HepG2 (cell line): ENCODE measurements around the gene POLG2. TPM values are rescaled to one million over a fixed set of nuclear protein-coding genes. Genes with fewer than 3 reads are reported as not detected.

ENCODE experiments used
- AHR ChIP-seq: IDR thresholded peaks from 2 replicates; pipeline ENCODE4 v1.6.1; 2018; ENCODE audit warnings: missing genetic modification reagents, missing compliant biosample characterization
- CBX5 ChIP-seq: sonication (generic); formaldehyde crosslinking; IDR thresholded peaks from 2 replicates; pipeline ENCODE4 v1.4.0; 2020; ENCODE audit warnings: missing genetic modification reagents, borderline replicate concordance
- CHCHD3 ChIP-seq: sonication (generic); formaldehyde crosslinking; IDR thresholded peaks from 2 replicates; pipeline ENCODE4 v1.8.0; 2022; ENCODE audit warnings: mild to moderate bottlenecking, missing genetic modification reagents, moderate library complexity
- ERF ChIP-seq: IDR thresholded peaks from 2 replicates; pipeline ENCODE4 v1.6.1; 2018; ENCODE audit warnings: missing biosample characterization, missing genetic modification reagents
- GPBP1L1 ChIP-seq: sonication (generic); formaldehyde crosslinking; IDR thresholded peaks from 2 replicates; pipeline ENCODE4 v1.5.0; 2020; ENCODE audit warnings: mild to moderate bottlenecking, missing genetic modification reagents
- SOX13 ChIP-seq, 3 experiments: fragments of 450-650 bp in 1 of 3; sonication (generic) in 1 of 3; formaldehyde crosslinking in 1 of 3; IDR thresholded peaks in 2 of 3; conservative IDR thresholded peaks in 1 of 3; 2 replicates each; pipeline versions ENCODE4 v1.5.0 to v1.6.1; 2016 to 2020; ENCODE audit warnings: antibody characterized with exemption in 1 of 3, mild to moderate bottlenecking in 1 of 3, missing compliant biosample characterization in 1 of 3, missing genetic modification reagents in 1 of 3, moderate library complexity in 1 of 3
- TEAD2 ChIP-seq: sonication (generic); formaldehyde crosslinking; IDR thresholded peaks from 2 replicates; pipeline ENCODE4 v1.9.0; 2021; ENCODE audit warnings: missing genetic modification reagents
- THAP11 ChIP-seq: IDR thresholded peaks from 2 replicates; pipeline ENCODE4 v1.6.1; 2016; ENCODE audit warnings: missing biosample characterization, missing genetic modification reagents
- ZFP82 ChIP-seq: sonication (generic); formaldehyde crosslinking; IDR thresholded peaks from 2 replicates; pipeline ENCODE4 v1.5.1; 2020; ENCODE audit warnings: mild to moderate bottlenecking, missing genetic modification reagents, borderline replicate concordance
- ZNF546 ChIP-seq: sonication (generic); formaldehyde crosslinking; conservative IDR thresholded peaks from 2 replicates; pipeline ENCODE4 v1.8.1; 2023; ENCODE audit warnings: mild to moderate bottlenecking, missing genetic modification reagents
- ZNF569 ChIP-seq: sonication (generic); formaldehyde crosslinking; IDR thresholded peaks from 2 replicates; pipeline ENCODE4 v1.5.0; 2020; ENCODE audit warnings: mild to moderate bottlenecking, missing genetic modification reagents, moderate library complexity, borderline replicate concordance
- ZNF788 ChIP-seq: sonication (generic); formaldehyde crosslinking; IDR thresholded peaks from 2 replicates; pipeline ENCODE4 v1.5.0; 2020; ENCODE audit warnings: mild to moderate bottlenecking, missing genetic modification reagents, borderline replicate concordance
- polyA plus RNA-seq, 8 experiments: library from polyadenylated mRNA; depleted of rRNA in 3 of 8; stranded (reverse) in 7 of 8; unstranded in 1 of 8; fragments of >200 nt; fragmentation: Illumina TruSeq in 4 of 8; extraction: Trizol in 4 of 8; gene quantifications; 2 replicates each; pipeline versions ENCODE4 v1.2.1 to v1.2.3, GENCODE V29; 2011 to 2016; ENCODE audit warnings: low read depth in 4 of 8, missing spikeins in 1 of 8, mixed read lengths in 1 of 8; ENCODE audit not compliant: insufficient read depth in 1 of 8
- total RNA-seq, 5 experiments: library from RNA; depleted of rRNA; stranded (reverse); fragments of >200 nt; fragmentation: Illumina TruSeq; extraction: Trizol; gene quantifications; 2 replicates each; pipeline ENCODE4 v1.2.3, GENCODE V29; 2016; ENCODE audit warnings: low read depth in 1 of 5
- TF ChIP-seq, protein P1 (sequence below), 2 experiments: fragments of 450-650 bp in 1 of 2; sonication (generic) in 1 of 2; formaldehyde crosslinking in 1 of 2; IDR thresholded peaks; 2 replicates each; pipeline versions ENCODE4 v1.6.1 to v1.8.0; 2016 to 2022; ENCODE audit warnings: antibody characterized with exemption in 1 of 2, mild to moderate bottlenecking in 1 of 2, missing genetic modification reagents in 1 of 2
- TF ChIP-seq, protein P2 (sequence below): sonication (generic); formaldehyde crosslinking; IDR thresholded peaks from 2 replicates; pipeline ENCODE4 v1.8.0; 2022; ENCODE audit warnings: mild to moderate bottlenecking, missing genetic modification reagents

The POLG2 gene
- total and polyA plus RNA-seq, 2 of the 13 experiments (the other 11 are each of a cell fraction or from before 2014, with no cell fraction given), result 21.1 to 25.5 TPM

- TF ChIP-seq, protein P1, sequence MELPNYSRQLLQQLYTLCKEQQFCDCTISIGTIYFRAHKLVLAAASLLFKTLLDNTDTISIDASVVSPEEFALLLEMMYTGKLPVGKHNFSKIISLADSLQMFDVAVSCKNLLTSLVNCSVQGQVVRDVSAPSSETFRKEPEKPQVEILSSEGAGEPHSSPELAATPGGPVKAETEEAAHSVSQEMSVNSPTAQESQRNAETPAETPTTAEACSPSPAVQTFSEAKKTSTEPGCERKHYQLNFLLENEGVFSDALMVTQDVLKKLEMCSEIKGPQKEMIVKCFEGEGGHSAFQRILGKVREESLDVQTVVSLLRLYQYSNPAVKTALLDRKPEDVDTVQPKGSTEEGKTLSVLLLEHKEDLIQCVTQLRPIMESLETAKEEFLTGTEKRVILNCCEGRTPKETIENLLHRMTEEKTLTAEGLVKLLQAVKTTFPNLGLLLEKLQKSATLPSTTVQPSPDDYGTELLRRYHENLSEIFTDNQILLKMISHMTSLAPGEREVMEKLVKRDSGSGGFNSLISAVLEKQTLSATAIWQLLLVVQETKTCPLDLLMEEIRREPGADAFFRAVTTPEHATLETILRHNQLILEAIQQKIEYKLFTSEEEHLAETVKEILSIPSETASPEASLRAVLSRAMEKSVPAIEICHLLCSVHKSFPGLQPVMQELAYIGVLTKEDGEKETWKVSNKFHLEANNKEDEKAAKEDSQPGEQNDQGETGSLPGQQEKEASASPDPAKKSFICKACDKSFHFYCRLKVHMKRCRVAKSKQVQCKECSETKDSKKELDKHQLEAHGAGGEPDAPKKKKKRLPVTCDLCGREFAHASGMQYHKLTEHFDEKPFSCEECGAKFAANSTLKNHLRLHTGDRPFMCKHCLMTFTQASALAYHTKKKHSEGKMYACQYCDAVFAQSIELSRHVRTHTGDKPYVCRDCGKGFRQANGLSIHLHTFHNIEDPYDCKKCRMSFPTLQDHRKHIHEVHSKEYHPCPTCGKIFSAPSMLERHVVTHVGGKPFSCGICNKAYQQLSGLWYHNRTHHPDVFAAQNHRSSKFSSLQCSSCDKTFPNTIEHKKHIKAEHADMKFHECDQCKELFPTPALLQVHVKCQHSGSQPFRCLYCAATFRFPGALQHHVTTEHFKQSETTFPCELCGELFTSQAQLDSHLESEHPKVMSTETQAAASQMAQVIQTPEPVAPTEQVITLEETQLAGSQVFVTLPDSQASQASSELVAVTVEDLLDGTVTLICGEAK (IDR thresholded peaks at IDR 0.05), result peak; percentile 50
- TF ChIP-seq, protein P1 (CRISPR knock-in tag; IDR thresholded peaks at IDR 0.05), result peak; percentile 79
- TF ChIP-seq THAP11 (CRISPR knock-in tag) (peak; percentile 87), ERF (CRISPR knock-in tag) (peak; percentile 84), ZNF569 (CRISPR knock-in tag) (peak; percentile 80; the same call in 1 of the 2 replicates), GPBP1L1 (CRISPR knock-in tag) (no peak), ZNF546 (CRISPR knock-in tag) (peak; percentile 88; the same call in 1 of the 2 replicates), AHR (CRISPR knock-in tag) (no peak; the same call in 1 of the 2 replicates), TEAD2 (CRISPR knock-in tag) (0 out of 2 replicates have a peak, but pooled peaks have one; percentile 15), CHCHD3 (CRISPR knock-in tag) (no peak; the same call in 1 of the 2 replicates), ZFP82 (peak; percentile 69; the same call in 1 of the 2 replicates), ZNF788 (peak; percentile 87; the same call in 1 of the 2 replicates), CBX5 (peak; percentile 47; the same call in 1 of the 2 replicates), SOX13 (IDR thresholded peaks at IDR 0.05) (no peak; the same call in 1 of the 2 replicates), SOX13 (CRISPR knock-in tag; conservative IDR thresholded peaks at IDR 0.05 in 1 of 2, IDR thresholded peaks at IDR 0.05 in 1 of 2) (peak in 1 of 2 experiments; percentile 37; a peak in 2 of 4 replicates)
- TF ChIP-seq, protein P2, sequence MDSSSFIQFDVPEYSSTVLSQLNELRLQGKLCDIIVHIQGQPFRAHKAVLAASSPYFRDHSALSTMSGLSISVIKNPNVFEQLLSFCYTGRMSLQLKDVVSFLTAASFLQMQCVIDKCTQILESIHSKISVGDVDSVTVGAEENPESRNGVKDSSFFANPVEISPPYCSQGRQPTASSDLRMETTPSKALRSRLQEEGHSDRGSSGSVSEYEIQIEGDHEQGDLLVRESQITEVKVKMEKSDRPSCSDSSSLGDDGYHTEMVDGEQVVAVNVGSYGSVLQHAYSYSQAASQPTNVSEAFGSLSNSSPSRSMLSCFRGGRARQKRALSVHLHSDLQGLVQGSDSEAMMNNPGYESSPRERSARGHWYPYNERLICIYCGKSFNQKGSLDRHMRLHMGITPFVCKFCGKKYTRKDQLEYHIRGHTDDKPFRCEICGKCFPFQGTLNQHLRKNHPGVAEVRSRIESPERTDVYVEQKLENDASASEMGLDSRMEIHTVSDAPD, result no peak; the same call in 1 of the 2 replicates
Observed at GRCh38 chr17:64506576-64507412, 9.9 kb upstream of the POLG2 start, which contains the start of gene CEP95 (continued).
